Smooth muscle cell (in vitro differentiated cells): ENCODE results near the gene OR1A1. TPM values are rescaled to one million over a fixed set of nuclear protein-coding genes. Genes with fewer than 3 reads are reported as not detected.
"Not testable (repeated sequence)": the region's sequence is repeated elsewhere in the genome, so short reads cannot be mapped to it uniquely, and the experiment has no call there.

ENCODE experiments used
- DNase-seq: peaks from one replicate; lab custom pipeline; 2025; ENCODE audit not compliant: unreplicated experiment; lab: John Stamatoyannopoulos, UW
- H2AFZ ChIP-seq: fragments of 200-600 bp; sonication (generic); 2 replicates; pipeline ENCODE4 v1.6.0; 2016; ENCODE audit warnings: antibody characterized with exemption, low read depth, mild to moderate bottlenecking
- H3F3A ChIP-seq: fragments of 200-600 bp; sonication (generic); 2 replicates; pipeline ENCODE4 v1.6.0; 2017; ENCODE audit warnings: antibody characterized with exemption, low read depth
- H3K27ac ChIP-seq: fragments of 200-600 bp; sonication (generic); 2 replicates; pipeline ENCODE4 v1.5.1; 2016; ENCODE audit warnings: low read depth, mild to moderate bottlenecking
- H3K27me3 ChIP-seq: fragments of 200-600 bp; sonication (generic); 2 replicates; pipeline ENCODE4 v1.6.1; 2016; ENCODE audit warnings: low read depth, mild to moderate bottlenecking
- H3K36me3 ChIP-seq: fragments of 200-600 bp; sonication (generic); 2 replicates; pipeline ENCODE4 v1.5.1; 2016; ENCODE audit warnings: low read depth
- H3K4me1 ChIP-seq: fragments of 200-600 bp; sonication (generic); 2 replicates; pipeline ENCODE4 v1.5.1; 2016; ENCODE audit warnings: low read depth
- H3K4me2 ChIP-seq: fragments of 200-600 bp; sonication (generic); 2 replicates; pipeline ENCODE4 v1.6.0; 2016; ENCODE audit warnings: mild to moderate bottlenecking
- H3K4me3 ChIP-seq: fragments of 200-600 bp; sonication (generic); 2 replicates; pipeline ENCODE4 v1.5.1; 2016; ENCODE audit warnings: mild to moderate bottlenecking
- H3K79me2 ChIP-seq: fragments of 200-600 bp; sonication (generic); 2 replicates; pipeline ENCODE4 v1.6.0; 2016; ENCODE audit warnings: low read depth, mild to moderate bottlenecking
- H3K9ac ChIP-seq: fragments of 200-600 bp; sonication (generic); 2 replicates; pipeline ENCODE4 v1.6.0; 2016; ENCODE audit warnings: low read depth
- H3K9me3 ChIP-seq: fragments of 200-600 bp; sonication (generic); replicated peaks from 2 replicates; pipeline ENCODE4 v1.5.1; 2016; ENCODE audit warnings: low read depth
- H4K20me1 ChIP-seq: fragments of 200-600 bp; sonication (generic); 2 replicates; pipeline ENCODE4 v1.6.0; 2016; ENCODE audit warnings: low read depth
- WGBS: methylation state at CpG from one replicate; pipeline ENCODE4 v1.1.7; 2016; ENCODE audit warnings: low lambda C conversion rate; 5-methylcytosine and 5-hydroxymethylcytosine counted together
- polyA plus RNA-seq: library from polyadenylated mRNA; unstranded; fragments of >200 nt; fragmentation: Nextera tagmentation; extraction: Ambion mirVana; gene quantifications from 2 replicates; pipeline ENCODE4 v1.2.1, GENCODE V29; 2016
- total RNA-seq: library from RNA; depleted of rRNA; stranded (reverse); fragments of >200 nt; gene quantifications from 2 replicates; pipeline ENCODE4 v1.2.3, GENCODE V29; 2014
- TF ChIP-seq, protein P1 (sequence below): fragments of 200-600 bp; sonication (generic); IDR thresholded peaks from 2 replicates; pipeline ENCODE4 v1.5.1; 2017; ENCODE audit warnings: borderline replicate concordance, mild to moderate bottlenecking, antibody characterized with exemption; ENCODE audit not compliant: insufficient read depth, poor library complexity, severe bottlenecking

OR1A1 gene
- total and polyA plus RNA-seq, 2 experiments from 2014 or later, result not detected

DNA sequence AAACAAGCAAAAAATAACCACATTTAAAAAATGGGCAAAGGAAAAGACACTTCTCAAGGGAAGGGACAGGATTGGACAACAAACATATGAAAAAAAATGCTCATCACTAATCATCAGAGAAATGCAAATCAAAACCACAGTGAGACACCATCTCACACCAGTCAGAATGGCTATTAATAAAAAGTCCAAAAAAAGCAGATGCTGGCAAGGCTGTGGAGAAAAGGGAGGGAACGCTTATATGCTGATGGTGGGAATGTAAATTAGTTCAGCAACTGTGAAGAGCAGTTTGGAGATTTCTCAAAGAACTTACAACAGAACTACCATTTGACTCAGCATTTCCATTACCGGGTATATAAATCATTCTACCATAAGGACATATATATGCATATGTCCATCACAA lies 41.5 kb downstream of the OR1A1 start:
- not testable (repeated sequence) for H3F3A ChIP-seq, H4K20me1 ChIP-seq, H3K4me1 ChIP-seq, H2AFZ ChIP-seq, H3K36me3 ChIP-seq, H3K4me3 ChIP-seq, H3K9ac ChIP-seq, H3K27ac ChIP-seq, H3K79me2 ChIP-seq, H3K27me3 ChIP-seq, H3K9me3 ChIP-seq, H3K4me2 ChIP-seq, DNase-seq
- 81% methylated on average over 1 of the region's 2 CpGs for WGBS

DNA sequence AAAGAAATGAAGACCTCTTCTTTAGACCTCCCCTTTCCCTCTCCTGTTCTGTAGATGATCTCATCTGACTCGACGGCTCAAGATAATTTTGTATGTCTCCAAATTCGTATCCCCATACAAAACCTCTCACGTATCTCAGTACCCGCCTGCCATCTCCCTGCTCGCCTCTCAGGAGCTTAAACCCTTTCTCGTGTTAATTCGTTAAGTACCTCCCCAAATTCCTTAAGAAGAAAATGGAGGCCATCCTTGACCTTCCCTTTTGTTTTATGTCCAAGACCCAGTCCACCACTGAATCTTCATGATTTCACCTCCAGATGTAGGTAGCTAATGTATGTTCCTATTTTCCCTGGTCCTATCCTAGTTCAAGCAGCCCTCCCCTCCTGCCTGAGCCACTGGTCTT lies 49.1 kb downstream of the OR1A1 start:
- Histone ChIP-seq H3K27me3 (no peaks in the 10 kb centered on the region), H3K4me3 (no peak overlapping the region), H3K27ac (no peak overlapping the region), H3K4me1 (no peaks in the 10 kb centered on the region), H3F3A (no peaks in the 10 kb centered on the region), H3K9ac (no peak overlapping the region), H3K36me3 (no peaks in the 10 kb centered on the region), H3K4me2 (no peak overlapping the region), H2AFZ (no peak overlapping the region), H4K20me1 (no peaks in the 10 kb centered on the region), H3K9me3 (peaks cover 3% of the 10 kb centered on the region), H3K79me2 (no peaks in the 10 kb centered on the region)
- DNase-seq, result no peak
- TF ChIP-seq, protein P1, sequence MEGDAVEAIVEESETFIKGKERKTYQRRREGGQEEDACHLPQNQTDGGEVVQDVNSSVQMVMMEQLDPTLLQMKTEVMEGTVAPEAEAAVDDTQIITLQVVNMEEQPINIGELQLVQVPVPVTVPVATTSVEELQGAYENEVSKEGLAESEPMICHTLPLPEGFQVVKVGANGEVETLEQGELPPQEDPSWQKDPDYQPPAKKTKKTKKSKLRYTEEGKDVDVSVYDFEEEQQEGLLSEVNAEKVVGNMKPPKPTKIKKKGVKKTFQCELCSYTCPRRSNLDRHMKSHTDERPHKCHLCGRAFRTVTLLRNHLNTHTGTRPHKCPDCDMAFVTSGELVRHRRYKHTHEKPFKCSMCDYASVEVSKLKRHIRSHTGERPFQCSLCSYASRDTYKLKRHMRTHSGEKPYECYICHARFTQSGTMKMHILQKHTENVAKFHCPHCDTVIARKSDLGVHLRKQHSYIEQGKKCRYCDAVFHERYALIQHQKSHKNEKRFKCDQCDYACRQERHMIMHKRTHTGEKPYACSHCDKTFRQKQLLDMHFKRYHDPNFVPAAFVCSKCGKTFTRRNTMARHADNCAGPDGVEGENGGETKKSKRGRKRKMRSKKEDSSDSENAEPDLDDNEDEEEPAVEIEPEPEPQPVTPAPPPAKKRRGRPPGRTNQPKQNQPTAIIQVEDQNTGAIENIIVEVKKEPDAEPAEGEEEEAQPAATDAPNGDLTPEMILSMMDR, result no peak
- WGBS, result 73% methylated on average over 8 of the region's 8 CpGs

DNA sequence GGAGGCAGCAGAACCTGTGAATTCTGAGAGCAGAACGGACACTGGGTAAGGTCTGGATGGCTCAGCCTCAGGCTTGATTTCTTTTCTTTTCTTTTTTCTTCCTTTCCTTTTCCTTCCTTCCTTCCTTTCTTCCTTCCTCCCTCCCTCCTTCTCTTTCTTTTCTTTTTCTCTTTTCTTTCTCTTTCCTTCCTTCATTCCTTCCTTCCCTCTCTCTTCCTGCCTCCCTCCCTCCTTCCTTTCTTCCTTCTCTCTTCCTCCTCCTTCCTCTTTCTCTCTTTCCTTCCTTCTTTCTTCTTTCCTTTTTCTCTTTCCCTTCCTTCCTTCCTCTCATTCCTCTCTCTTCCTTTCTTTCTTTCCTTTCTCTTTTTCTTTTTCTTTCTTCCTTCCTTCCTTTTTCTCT lies 52.7 kb downstream of the OR1A1 start:
- WGBS, result 60% methylated on average over 1 of the region's 1 CpG
- Histone ChIP-seq H3F3A (no peaks in the 10 kb centered on the region), H3K36me3 (no peaks in the 10 kb centered on the region), H4K20me1 (no peaks in the 10 kb centered on the region), H3K79me2 (no peaks in the 10 kb centered on the region), H3K4me1 (no peaks in the 10 kb centered on the region), H3K9ac (no peak overlapping the region), H3K4me2 (no peak overlapping the region), H3K27me3 (no peaks in the 10 kb centered on the region), H2AFZ (no peak overlapping the region), H3K9me3 (no peaks in the 10 kb centered on the region), H3K27ac (no peak overlapping the region), H3K4me3 (no peak overlapping the region)
- no peak for DNase-seq
- TF ChIP-seq, protein P1, result no peak

DNA sequence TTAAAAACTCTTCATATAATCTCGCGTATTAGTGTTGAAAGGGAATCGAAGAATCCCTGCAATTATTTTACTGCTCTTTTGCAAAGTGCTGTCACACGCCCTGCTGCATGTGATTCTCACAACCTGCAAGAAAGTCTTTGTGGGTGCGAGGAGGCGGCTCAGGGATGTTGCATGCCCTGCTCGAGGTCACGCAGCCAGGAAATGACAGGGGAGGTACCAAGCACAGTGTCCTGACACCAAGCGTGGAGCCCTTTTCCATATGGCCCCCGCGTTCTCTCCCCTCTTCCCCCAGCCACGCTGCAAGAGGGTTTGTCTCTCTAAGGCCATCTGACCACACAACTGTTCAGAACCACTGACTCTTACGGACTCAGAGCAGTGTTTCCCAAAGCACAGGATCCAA lies 53.1 kb downstream of the OR1A1 start:
- DNase-seq, result no peak
- Histone ChIP-seq H3K9ac (no peak overlapping the region), H3F3A (no peaks in the 10 kb centered on the region), H3K27me3 (no peaks in the 10 kb centered on the region), H3K27ac (no peak overlapping the region), H3K4me3 (no peak overlapping the region), H4K20me1 (no peaks in the 10 kb centered on the region), H3K4me2 (no peak overlapping the region), H3K4me1 (no peaks in the 10 kb centered on the region), H2AFZ (no peak overlapping the region), H3K79me2 (no peaks in the 10 kb centered on the region), H3K36me3 (no peaks in the 10 kb centered on the region), H3K9me3 (no peaks in the 10 kb centered on the region)
- TF ChIP-seq, protein P1, result no peak
- WGBS, result 81% methylated on average over 10 of the region's 13 CpGs

Other genes starting within 250 kb of the OR1A1 start
- gene OR1D5, start 144.1 kb upstream of the OR1A1 start, total RNA-seq, result not detected in 2 replicates
- not detected in 2 replicates for gene OR1D5, start 144.1 kb upstream of the OR1A1 start, polyA plus RNA-seq
- not detected in 2 replicates for gene OR1D2, start 103.2 kb upstream of the OR1A1 start, total RNA-seq
- gene OR1D2, start 103.2 kb upstream of the OR1A1 start, polyA plus RNA-seq, result not detected in 2 replicates
- gene OR1G1, start 80.1 kb upstream of the OR1A1 start, total RNA-seq, result not detected in 2 replicates
- gene OR1G1, start 80.1 kb upstream of the OR1A1 start, polyA plus RNA-seq, result not detected in 2 replicates
- gene OR1A2, start 10.1 kb upstream of the OR1A1 start, total RNA-seq, result not detected in 2 replicates
- not detected in 2 replicates for gene OR1A2, start 10.1 kb upstream of the OR1A1 start, polyA plus RNA-seq
- gene OR3A1, start 90.7 kb downstream of the OR1A1 start, total RNA-seq, result not detected in 2 replicates
- gene OR3A1, start 90.7 kb downstream of the OR1A1 start, polyA plus RNA-seq, result not detected in 2 replicates
- not detected in 2 replicates for gene OR3A2, start 178.6 kb downstream of the OR1A1 start, total RNA-seq
- gene OR3A2, start 178.6 kb downstream of the OR1A1 start, polyA plus RNA-seq, result not detected in 2 replicates
- gene OR1E1, start 190.7 kb downstream of the OR1A1 start, total RNA-seq, result not detected in 2 replicates
- not detected in 2 replicates for gene OR1E1, start 190.7 kb downstream of the OR1A1 start, polyA plus RNA-seq
- gene OR3A3, start 203.7 kb downstream of the OR1A1 start, total RNA-seq, result not detected in 2 replicates
- not detected in 2 replicates for gene OR3A3, start 203.7 kb downstream of the OR1A1 start, polyA plus RNA-seq
- gene OR1E2, start 226.2 kb downstream of the OR1A1 start, total RNA-seq, result not detected in 2 replicates
- not detected in 2 replicates for gene OR1E2, start 226.2 kb downstream of the OR1A1 start, polyA plus RNA-seq